ENCODE data around the gene DNAAF1. TPM values are rescaled to one million over a fixed set of nuclear protein-coding genes. Genes with fewer than 3 reads are reported as not detected.

The DNAAF1 gene
- total RNA-seq, 1 donor from 2014 or later = not detected

DNA sequence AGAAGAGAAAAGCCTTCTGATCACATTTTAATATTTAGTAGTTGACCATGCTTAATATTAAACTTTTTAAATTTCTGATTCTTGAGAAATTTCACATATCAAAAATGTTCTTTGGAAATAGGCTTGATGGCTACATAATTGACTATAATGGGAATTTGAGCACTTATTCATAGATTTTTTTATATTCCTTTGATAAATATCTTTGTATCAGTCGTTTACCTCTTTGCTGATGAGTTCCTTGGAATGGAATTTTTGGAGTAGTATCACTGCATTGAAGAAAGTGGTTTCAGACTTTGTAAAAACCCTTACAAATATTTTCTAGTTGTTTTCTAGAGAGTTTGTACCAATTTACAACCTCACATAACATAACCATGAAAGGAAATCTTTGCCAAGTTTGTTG is 14.7 kb downstream of the DNAAF1 start:
- Mint-ChIP-seq H3K27ac (no peak overlapping the region), H3K9me3 (no peaks in the 10 kb centered on the region), H3K4me3 (no peak overlapping the region), H3K36me3 (ENCODE audit: low read depth) (no peaks in the 10 kb centered on the region), H3K27me3 (peaks cover 20% of the 10 kb centered on the region), H3K4me1 (no peaks in the 10 kb centered on the region)
- ATAC-seq (ENCODE audit: low read depth) = no peak
- TF ChIP-seq, protein P1, sequence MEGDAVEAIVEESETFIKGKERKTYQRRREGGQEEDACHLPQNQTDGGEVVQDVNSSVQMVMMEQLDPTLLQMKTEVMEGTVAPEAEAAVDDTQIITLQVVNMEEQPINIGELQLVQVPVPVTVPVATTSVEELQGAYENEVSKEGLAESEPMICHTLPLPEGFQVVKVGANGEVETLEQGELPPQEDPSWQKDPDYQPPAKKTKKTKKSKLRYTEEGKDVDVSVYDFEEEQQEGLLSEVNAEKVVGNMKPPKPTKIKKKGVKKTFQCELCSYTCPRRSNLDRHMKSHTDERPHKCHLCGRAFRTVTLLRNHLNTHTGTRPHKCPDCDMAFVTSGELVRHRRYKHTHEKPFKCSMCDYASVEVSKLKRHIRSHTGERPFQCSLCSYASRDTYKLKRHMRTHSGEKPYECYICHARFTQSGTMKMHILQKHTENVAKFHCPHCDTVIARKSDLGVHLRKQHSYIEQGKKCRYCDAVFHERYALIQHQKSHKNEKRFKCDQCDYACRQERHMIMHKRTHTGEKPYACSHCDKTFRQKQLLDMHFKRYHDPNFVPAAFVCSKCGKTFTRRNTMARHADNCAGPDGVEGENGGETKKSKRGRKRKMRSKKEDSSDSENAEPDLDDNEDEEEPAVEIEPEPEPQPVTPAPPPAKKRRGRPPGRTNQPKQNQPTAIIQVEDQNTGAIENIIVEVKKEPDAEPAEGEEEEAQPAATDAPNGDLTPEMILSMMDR (IDR thresholded peaks at IDR 0.05) = no peak
- ChIA-PET CTCF (no interaction called here), POLR2A (no interaction called here)
- intact Hi-C loops (cut with micrococcal nuclease) = no loop called here
- no peak for DNase-seq

DNA sequence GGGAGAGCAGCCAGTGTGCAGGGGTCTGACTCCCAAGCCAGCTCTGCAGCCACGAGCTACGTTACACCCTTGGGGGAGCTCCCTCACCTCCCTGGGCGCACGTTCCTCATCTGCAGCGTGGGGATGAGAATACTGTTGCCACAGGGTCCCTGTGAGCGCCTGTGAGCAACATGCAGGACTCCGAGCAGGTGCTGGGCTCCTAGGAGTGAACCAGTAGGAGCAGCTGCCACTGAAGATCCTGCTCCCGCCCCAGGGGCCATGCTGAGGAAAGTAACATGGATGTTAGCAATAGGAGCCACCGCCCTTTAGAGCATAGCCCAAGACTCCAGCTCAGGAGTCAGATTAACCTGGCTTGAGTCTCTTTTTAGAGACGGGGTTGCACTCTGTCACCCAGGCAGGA is 15.9 kb downstream of the DNAAF1 start:
- Mint-ChIP-seq H3K4me3 (no peak overlapping the region), H3K27me3 (peaks cover 21% of the 10 kb centered on the region)
- CTCF ChIA-PET = no interaction called here

DNA sequence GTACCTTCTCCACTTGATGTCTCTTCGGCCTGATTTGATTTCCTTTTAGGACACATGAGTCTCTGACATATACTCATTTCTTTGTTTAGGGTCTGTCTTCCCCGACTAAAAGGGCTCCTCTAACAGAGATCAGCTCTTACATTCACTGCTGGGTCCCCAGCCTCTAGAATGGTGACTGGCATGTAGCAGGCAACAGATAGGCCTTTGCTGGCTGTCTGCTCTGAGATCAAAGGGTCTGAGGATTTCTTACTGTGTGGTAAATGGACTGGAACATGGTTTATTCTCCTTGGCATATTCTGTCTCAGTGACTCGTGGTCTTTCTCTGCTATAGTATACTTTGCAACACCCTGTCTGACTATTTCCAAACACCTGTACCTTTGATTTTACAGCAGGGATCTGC is 16.7 kb downstream of the DNAAF1 start:
- TF ChIP-seq, protein P1 (IDR thresholded peaks at IDR 0.05) = no peak
- ATAC-seq (ENCODE audit: low read depth) (no peak), DNase-seq (no peak)
- Mint-ChIP-seq H3K9me3 (no peaks in the 10 kb centered on the region), H3K4me1 (no peaks in the 10 kb centered on the region), H3K36me3 (ENCODE audit: low read depth) (no peaks in the 10 kb centered on the region), H3K4me3 (no peak overlapping the region), H3K27me3 (peaks cover 20% of the 10 kb centered on the region), H3K27ac (no peak overlapping the region)
- ChIA-PET CTCF (no interaction called here), POLR2A (no interaction called here)
- intact Hi-C loops (cut with micrococcal nuclease) = no loop called here

More for the DNA sequence above, 15.9 kb downstream of the DNAAF1 start:
- ATAC-seq (ENCODE audit: low read depth) = no peak
- Mint-ChIP-seq H3K27ac (no peak overlapping the region), H3K36me3 (ENCODE audit: low read depth) (no peaks in the 10 kb centered on the region), H3K4me1 (no peaks in the 10 kb centered on the region), H3K9me3 (no peaks in the 10 kb centered on the region)
- DNase-seq = no peak
- POLR2A ChIA-PET = interaction anchor here (0.7 kb wide), 1 partner anchor 54 kb away, joined by 5 read pairs; no protein-coding TSS in a partner anchor
- intact Hi-C loops (cut with micrococcal nuclease) = no loop called here
- TF ChIP-seq, protein P1 (IDR thresholded peaks at IDR 0.05) = no peak

DNA sequence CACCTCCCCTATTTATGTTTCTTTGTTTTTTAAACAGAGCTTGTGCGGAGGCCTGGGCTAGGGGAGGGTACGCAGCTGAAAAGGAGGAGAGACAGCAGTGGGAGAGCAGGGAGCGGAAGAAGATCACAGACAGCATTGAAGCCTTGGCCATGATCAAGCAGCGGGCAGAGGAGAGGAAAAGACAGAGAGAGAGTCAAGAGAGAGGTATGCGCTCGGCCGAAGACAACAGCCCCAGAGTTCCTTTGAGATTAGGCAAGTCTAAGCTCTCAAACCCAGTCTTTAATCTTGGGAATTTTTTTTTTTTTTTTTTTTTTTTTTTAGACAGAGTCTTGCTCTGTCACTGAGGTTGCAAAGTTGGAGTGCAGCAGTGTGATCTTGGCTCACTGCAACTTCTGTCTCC is 20.6 kb downstream of the DNAAF1 start:
- no peaks in the 10 kb centered on the region for H3K9me3 Mint-ChIP-seq
- H3K4me3 Mint-ChIP-seq = no peak overlapping the region
- H3K27me3 Mint-ChIP-seq = peaks cover 27% of the 10 kb centered on the region
- H3K4me1 Mint-ChIP-seq = no peaks in the 10 kb centered on the region
- no peak overlapping the region for H3K27ac Mint-ChIP-seq
- ChIA-PET CTCF (no interaction called here), POLR2A (no interaction called here)
- TF ChIP-seq, protein P1 (IDR thresholded peaks at IDR 0.05) = no peak
- DNase-seq (no peak), ATAC-seq (ENCODE audit: low read depth) (no peak)
- no peaks in the 10 kb centered on the region for H3K36me3 Mint-ChIP-seq (ENCODE audit: low read depth)
- intact Hi-C loops (cut with micrococcal nuclease) = no loop called here

- TF ChIP-seq, protein P1 (IDR thresholded peaks at IDR 0.05) = no peak
- Mint-ChIP-seq H3K9me3 (no peaks in the 10 kb centered on the region), H3K4me1 (no peaks in the 10 kb centered on the region), H3K27ac (no peak overlapping the region), H3K4me3 (no peak overlapping the region), H3K36me3 (ENCODE audit: low read depth) (no peaks in the 10 kb centered on the region), H3K27me3 (peaks cover 25% of the 10 kb centered on the region)
- intact Hi-C loops (cut with micrococcal nuclease) = no loop called here
- no peak for ATAC-seq (ENCODE audit: low read depth)
- no peak for DNase-seq
- POLR2A ChIA-PET = no interaction called here
- CTCF ChIA-PET = interaction anchor here (0.9 kb wide), 1 partner anchor 20 kb away, joined by 3 read pairs; no protein-coding TSS in a partner anchor
These were observed 21.9 kb downstream of the DNAAF1 start for GRCh38 chr16:84166796-84167695.
